Mucosa of descending colon (tissue), 3 donors: ENCODE data around the gene EFNA2. TPM values are rescaled to one million over a fixed set of nuclear protein-coding genes. Genes with fewer than 3 reads are reported as not detected.
"Not testable (repeated sequence)": the region's sequence is repeated elsewhere in the genome, so short reads cannot be mapped to it uniquely, and the experiment has no call there.

Experiments used
- ATAC-seq: fragments of 200-7000 bp; cut with Tn5 transposase; one replicate; pipeline ENCODE4 v1.9.1; 2020; ENCODE audit warnings: mild to moderate bottlenecking, moderate library complexity
- DNase-seq, 3 donors: peaks; one replicate each; pipeline ENCODE4 v3.0.0-alpha.2; 2020
- H3K36me3 ChIP-seq: fragments of 200-600 bp; one replicate; pipeline ENCODE4 v1.8.0; 2021; ENCODE audit warnings: low read depth, mild to moderate bottlenecking
- H3K4me1 ChIP-seq: fragments of 200-600 bp; one replicate; pipeline ENCODE4 v1.8.0; 2021; ENCODE audit warnings: low read depth, mild to moderate bottlenecking
- H3K4me3 ChIP-seq: fragments of 200-600 bp; one replicate; pipeline ENCODE4 v1.8.0; 2021; ENCODE audit warnings: mild to moderate bottlenecking
- H3K9me3 ChIP-seq: fragments of 200-600 bp; one replicate; pipeline ENCODE4 v1.8.0; 2021; ENCODE audit warnings: mild to moderate bottlenecking
- CTCF ChIP-seq: fragments of 200-600 bp; IDR thresholded peaks from one replicate; pipeline ENCODE4 v1.8.0; 2022; ENCODE audit warnings: antibody characterized with exemption, mild to moderate bottlenecking
- intact Hi-C, 2 donors: fragments of 100-400 bp; cut with DNase I in 1 of 2; cut with micrococcal nuclease in 1 of 2; formaldehyde crosslinking; loops; one replicate each; pipeline versions ENCODE4 v1.11.0 to v1.11.1; 2022; cut with DNase I, micrococcal nuclease
- total RNA-seq, 3 donors: library from RNA; stranded (reverse); fragmentation: NEBNext Ultra II Directional in 2 of 3; extraction: Animal tissue kit (Norgen Biotek cat#: 25700) in 2 of 3; gene quantifications; one replicate each; pipeline versions ENCODE4 v1.2.1 to v1.2.4, GENCODE V29; 2021 to 2023
- donor health status: DM: no; HTN: no; CAD: no; lungs with moderate emphysema.
- donor health status: DM: no; HTN: no; CAD: no.
- donor health status: DM: no; HTN: yes; CAD: no.

EFNA2 gene
- total RNA-seq, 3 donors from 2014 or later: 19.0 to 62.2 (median 61.7) TPM

- DNase-seq: no peak
- Histone ChIP-seq H3K4me1 (peaks cover 9% of the 10 kb centered on the region), H3K36me3 (no peaks in the 10 kb centered on the region), H3K4me3 (no peak overlapping the region), H3K9me3 (no peaks in the 10 kb centered on the region)
- no peak for TF ChIP-seq CTCF
- ATAC-seq: no peak
- intact Hi-C loops: no loop called here
Measured at GRCh38 chr19:1302533-1303239, 17.0 kb downstream of the EFNA2 start.

GRCh38 chr19:1304197-1304924 lies 18.7 kb downstream of the EFNA2 start:
- peak; percentile 98 for ATAC-seq

GRCh38 chr19:1305354-1305753 lies 19.7 kb downstream of the EFNA2 start:
- H3K4me1 ChIP-seq, H3K4me3 ChIP-seq, intact Hi-C loops, DNase-seq, ATAC-seq, H3K9me3 ChIP-seq, H3K36me3 ChIP-seq: not testable (repeated sequence)

More at GRCh38 chr19:1304197-1304924, 18.7 kb downstream of the EFNA2 start:
- DNase-seq: peak in 2 of 3 donors; percentile 72 to 75
- H3K4me3 ChIP-seq: no peak overlapping the region
- no peak for TF ChIP-seq CTCF
- no peaks in the 10 kb centered on the region for H3K9me3 ChIP-seq
- peaks cover 9% of the 10 kb centered on the region for H3K4me1 ChIP-seq
- intact Hi-C loops: no loop called here
- H3K36me3 ChIP-seq: no peaks in the 10 kb centered on the region

GRCh38 chr19:1307320-1307719 lies 21.6 kb downstream of the EFNA2 start:
- no peak overlapping the region for H3K4me3 ChIP-seq
- intact Hi-C loops: no loop called here
- no peak for TF ChIP-seq CTCF
- no peaks in the 10 kb centered on the region for H3K36me3 ChIP-seq
- H3K4me1 ChIP-seq: peaks cover 9% of the 10 kb centered on the region
- no peaks in the 10 kb centered on the region for H3K9me3 ChIP-seq
- ATAC-seq (no peak), DNase-seq (no peak)

- Histone ChIP-seq H3K4me3 (no peak overlapping the region), H3K36me3 (no peaks in the 10 kb centered on the region), H3K9me3 (no peaks in the 10 kb centered on the region), H3K4me1 (peaks cover 9% of the 10 kb centered on the region)
- TF ChIP-seq CTCF: no peak
- intact Hi-C loops: no loop called here
- DNase-seq: no peak
- ATAC-seq: no peak
Measured at GRCh38 chr19:1307755-1308303, 22.2 kb downstream of the EFNA2 start.

- no peak for ATAC-seq
Measured at GRCh38 chr19:1308718-1309117, 23.0 kb downstream of the EFNA2 start.

More at GRCh38 chr19:1308718-1309117, 23.0 kb downstream of the EFNA2 start:
- H3K4me3 ChIP-seq: no peak overlapping the region
- H3K4me1 ChIP-seq: peaks cover 12% of the 10 kb centered on the region
- intact Hi-C loops: no loop called here
- DNase-seq: no peak
- no peaks in the 10 kb centered on the region for H3K36me3 ChIP-seq
- no peaks in the 10 kb centered on the region for H3K9me3 ChIP-seq
- TF ChIP-seq CTCF: no peak
